IMR-90 (cell line): ENCODE data around the gene METRNL. TPM values are rescaled to one million over a fixed set of nuclear protein-coding genes. Genes with fewer than 3 reads are reported as not detected.

Source experiments
- ATAC-seq: fragments of 200-7000 bp; cut with Tn5 transposase; 2 replicates; pipeline ENCODE4 v1.9.1; 2020; ENCODE audit warnings: low read depth, mild to moderate bottlenecking, moderate library complexity
- BruUV-seq: library from RNA; stranded (reverse); fragments of 400-500 nt; replicated peaks from 2 replicates; lab custom pipeline; 2021; lab: Mats Ljungman, UMichigan
- CTCF ChIA-PET: fragments of 300-600 bp; formaldehyde crosslinking; extraction: SDS; loops from one replicate; lab custom pipeline; 2021; ENCODE audit warnings: antibody characterized with exemption; lab: Yijun Ruan, JAX
- POLR2A ChIA-PET: fragments of 300-600 bp; sonication (Branson Sonifier 250); formaldehyde crosslinking; loops from one replicate; lab custom pipeline; 2022; ENCODE audit warnings: antibody characterized with exemption; ENCODE audit not compliant: unreplicated experiment; lab: Charles Lee
- DNase-seq: peaks from one replicate; pipeline ENCODE4 v3.0.0; 2013
- H2AFZ ChIP-seq: replicated peaks from 2 replicates; pipeline ENCODE3; 2013; ENCODE audit warnings: low read length, mild to moderate bottlenecking; ENCODE audit not compliant: poor library complexity
- H2AK5ac ChIP-seq: 2 replicates; pipeline ENCODE4 v1.6.1; 2013; ENCODE audit warnings: low read depth, low read length, inconsistent platforms
- H2AK9ac ChIP-seq: replicated peaks from 2 replicates; pipeline ENCODE3; 2013; ENCODE audit warnings: mild to moderate bottlenecking, low read depth, low read length, moderate library complexity; ENCODE audit not compliant: poor library complexity
- H2BK120ac ChIP-seq: 2 replicates; pipeline ENCODE4 v1.6.1; 2013; ENCODE audit warnings: low read depth, low read length, inconsistent platforms
- H2BK15ac ChIP-seq: 3 replicates; pipeline ENCODE4 v1.6.1; 2013; ENCODE audit warnings: low read depth, low read length, inconsistent platforms
- H2BK20ac ChIP-seq: 2 replicates; pipeline ENCODE4 v1.6.1; 2013; ENCODE audit warnings: low read depth, mild to moderate bottlenecking, inconsistent platforms, low read length, moderate library complexity
- H2BK5ac ChIP-seq: 2 replicates; pipeline ENCODE4 v1.6.1; 2013; ENCODE audit warnings: mild to moderate bottlenecking, low read depth, low read length, inconsistent platforms; ENCODE audit not compliant: poor library complexity, severe bottlenecking
- H3K14ac ChIP-seq: replicated peaks from 2 replicates; pipeline ENCODE4 v1.6.1; 2013; ENCODE audit warnings: low read depth, low read length, inconsistent platforms
- H3K18ac ChIP-seq: 2 replicates; pipeline ENCODE4 v1.6.1; 2013; ENCODE audit warnings: low read depth, low read length, control low read depth
- H3K23ac ChIP-seq: 2 replicates; pipeline ENCODE4 v1.6.1; 2013; ENCODE audit warnings: low read depth, low read length, inconsistent platforms
- H3K27ac ChIP-seq: 2 replicates; pipeline ENCODE4 v1.5.1; 2013; ENCODE audit warnings: mild to moderate bottlenecking, control low read depth, low read length; ENCODE audit not compliant: insufficient read depth
- H3K27me3 ChIP-seq: 2 replicates; pipeline ENCODE4 v1.6.1; 2013; ENCODE audit warnings: low read length; ENCODE audit not compliant: control insufficient read depth, insufficient read depth
- H3K36me3 ChIP-seq: 2 replicates; pipeline ENCODE4 v1.6.1; 2013; ENCODE audit warnings: low read length, mixed read lengths; ENCODE audit not compliant: control insufficient read depth, insufficient read depth
- H3K4ac ChIP-seq: 2 replicates; pipeline ENCODE4 v1.6.1; 2013; ENCODE audit warnings: low read depth, low read length, inconsistent platforms
- H3K4me1 ChIP-seq: 2 replicates; pipeline ENCODE4 v1.6.1; 2013; ENCODE audit warnings: low read length, mixed read lengths; ENCODE audit not compliant: control insufficient read depth, insufficient read depth
- H3K4me2 ChIP-seq: 2 replicates; pipeline ENCODE4 v1.6.1; 2013; ENCODE audit warnings: low read depth, mild to moderate bottlenecking, control low read depth, low read length, moderate library complexity
- H3K4me3 ChIP-seq: 2 replicates; pipeline ENCODE4 v1.5.1; 2013; ENCODE audit warnings: low read depth, mild to moderate bottlenecking, control low read depth, low read length, moderate library complexity; ENCODE audit not compliant: insufficient read depth
- H3K56ac ChIP-seq: 2 replicates; pipeline ENCODE4 v1.6.1; 2013; ENCODE audit warnings: low read length, inconsistent platforms; ENCODE audit not compliant: insufficient read depth; ENCODE audit errors: extremely low read depth
- H3K79me1 ChIP-seq, 2 experiments: 2 replicates each; pipeline ENCODE4 v1.6.1; 2013; ENCODE audit warnings: low read length in 2 of 2, inconsistent platforms in 1 of 2, low read depth in 1 of 2
- H3K9ac ChIP-seq: 2 replicates; pipeline ENCODE4 v1.6.1; 2013; ENCODE audit warnings: low read depth, low read length, control low read depth
- H3K9me1 ChIP-seq: 2 replicates; pipeline ENCODE4 v1.6.1; 2013; ENCODE audit warnings: low read length, inconsistent platforms; ENCODE audit not compliant: insufficient read depth
- H3K9me3 ChIP-seq: 2 replicates; pipeline ENCODE4 v1.6.1; 2013; ENCODE audit warnings: low read length; ENCODE audit not compliant: control insufficient read depth, insufficient read depth
- H4K20me1 ChIP-seq: 2 replicates; pipeline ENCODE4 v1.6.1; 2013; ENCODE audit warnings: low read length, inconsistent platforms; ENCODE audit not compliant: insufficient read depth
- H4K5ac ChIP-seq: 2 replicates; pipeline ENCODE4 v1.6.1; 2013; ENCODE audit warnings: mild to moderate bottlenecking, low read depth, low read length, control low read depth
- H4K8ac ChIP-seq, 2 experiments: 2 replicates each; pipeline ENCODE4 v1.6.1; 2013; ENCODE audit warnings: low read depth in 2 of 2, low read length in 2 of 2, control low read depth in 1 of 2, inconsistent platforms in 1 of 2
- H4K91ac ChIP-seq: 2 replicates; pipeline ENCODE4 v1.6.1; 2013; ENCODE audit warnings: low read depth, low read length, inconsistent platforms; ENCODE audit not compliant: insufficient read depth
- BHLHE40 ChIP-seq: fragments of 150-350 bp; IDR thresholded peaks from 2 replicates; pipeline ENCODE4 v1.6.1; 2016; ENCODE audit warnings: mild to moderate bottlenecking, low read depth, low read length
- CEBPB ChIP-seq: IDR thresholded peaks from 2 replicates; pipeline ENCODE4 v1.6.1; 2012; ENCODE audit warnings: low read depth, low read length, improper control_type of control experiment
- CHD1 ChIP-seq: IDR thresholded peaks from 2 replicates; pipeline ENCODE4 v1.6.1; 2012; ENCODE audit warnings: low read depth, low read length, improper control_type of control experiment
- CTCF ChIP-seq: conservative IDR thresholded peaks from 2 replicates; pipeline ENCODE4 v1.5.1; 2012; ENCODE audit warnings: mild to moderate bottlenecking, low read depth, low read length, improper control_type of control experiment
- ELK1 ChIP-seq: fragments of 150-350 bp; IDR thresholded peaks from 2 replicates; pipeline ENCODE4 v1.6.1; 2016; ENCODE audit warnings: low read depth, mild to moderate bottlenecking, low read length, moderate library complexity, borderline replicate concordance
- FOS ChIP-seq: fragments of 150-350 bp; IDR thresholded peaks from 2 replicates; pipeline ENCODE4 v1.6.1; 2016; ENCODE audit warnings: low read depth, low read length
- MAFK ChIP-seq: IDR thresholded peaks from 2 replicates; pipeline ENCODE4 v1.6.1; 2012; ENCODE audit warnings: low read depth, low read length, improper control_type of control experiment
- MAZ ChIP-seq: IDR thresholded peaks from 2 replicates; pipeline ENCODE4 v1.6.1; 2012; ENCODE audit warnings: low read depth, mild to moderate bottlenecking, low read length, improper control_type of control experiment, moderate library complexity, borderline replicate concordance
- MXI1 ChIP-seq: IDR thresholded peaks from 2 replicates; pipeline ENCODE4 v1.6.1; 2012; ENCODE audit warnings: low read depth, mild to moderate bottlenecking, low read length, moderate library complexity, borderline replicate concordance
- NFE2L2 ChIP-seq: fragments of 150-350 bp; IDR thresholded peaks from 2 replicates; pipeline ENCODE4 v1.6.1; 2016; ENCODE audit warnings: low read depth, mild to moderate bottlenecking, low read length
- POLR2A ChIP-seq: IDR thresholded peaks from 2 replicates; pipeline ENCODE4 v1.6.1; 2012; ENCODE audit warnings: mild to moderate bottlenecking, low read depth, low read length
- RAD21 ChIP-seq: IDR thresholded peaks from 2 replicates; pipeline ENCODE4 v1.6.1; 2012; ENCODE audit warnings: low read length, improper control_type of control experiment
- RCOR1 ChIP-seq: IDR thresholded peaks from 2 replicates; pipeline ENCODE4 v1.6.1; 2012; ENCODE audit warnings: mild to moderate bottlenecking, low read length, improper control_type of control experiment; ENCODE audit not compliant: insufficient replicate concordance
- RFX5 ChIP-seq: IDR thresholded peaks from 2 replicates; pipeline ENCODE4 v1.8.0; 2012; ENCODE audit warnings: low read depth, mild to moderate bottlenecking, low read length, moderate library complexity
- SMC3 ChIP-seq: fragments of 150-350 bp; IDR thresholded peaks from 2 replicates; pipeline ENCODE4 v1.6.1; 2016; ENCODE audit warnings: low read depth, mild to moderate bottlenecking, antibody characterized with exemption, low read length, moderate library complexity
- USF2 ChIP-seq: fragments of 150-350 bp; IDR thresholded peaks from 2 replicates; pipeline ENCODE4 v1.6.1; 2017; ENCODE audit warnings: mild to moderate bottlenecking, antibody characterized with exemption, low read length, low read depth
- WGBS, 2 experiments: methylation state at CpG; one replicate each; pipeline versions ENCODE4 v1.1.5 to v1.1.7; 2013; ENCODE audit warnings: missing lambda C conversion rate in 2 of 2; ENCODE audit not compliant: insufficient read length in 1 of 2; ENCODE audit errors: extremely low coverage in 2 of 2; 5-methylcytosine and 5-hydroxymethylcytosine counted together
- dilution Hi-C: fragments of 300-500 bp; cut with HindIII; formaldehyde crosslinking; loops from one replicate; pipeline ENCODE4 v1.14.3; 2018; ENCODE audit warnings: low sequenced_read_pairs; ENCODE audit not compliant: unreplicated experiment
- in situ Hi-C: fragments of 300-500 bp; cut with MboI; formaldehyde crosslinking; loops from 3 replicates; pipeline ENCODE4 v1.14.3; 2019; ENCODE audit warnings: low sequenced_read_pairs, inconsistent platforms, mixed read lengths
- intact Hi-C: fragments of 100-400 bp; cut with micrococcal nuclease; formaldehyde crosslinking; loops from 2 replicates; pipeline ENCODE4 v1.10.0; 2022
- polyA plus RNA-seq, 3 experiments: library from polyadenylated mRNA; depleted of rRNA; stranded (reverse); fragments of >200 nt; gene quantifications; 2 replicates each; pipeline ENCODE4 v1.2.3, GENCODE V29; 2012; ENCODE audit warnings: low replicate concordance in 1 of 3
- total RNA-seq: library from RNA; depleted of rRNA; stranded (reverse); fragments of >200 nt; gene quantifications from 2 replicates; pipeline ENCODE4 v1.2.3, GENCODE V29; 2012

METRNL gene
- total and polyA plus RNA-seq, 2 of the 4 experiments (the other 2 are of a cell fraction): 17.9 to 48.2 TPM

GRCh38 chr17:83093506-83093905 is 14.1 kb downstream of the METRNL start:
- no peak overlapping the region for H2BK120ac ChIP-seq
- no peak overlapping the region for H4K8ac ChIP-seq
- no peak overlapping the region for H4K5ac ChIP-seq
- peaks cover 16 to 66% of the 10 kb centered on the region in 2 experiments for H3K79me1 ChIP-seq
- H2BK20ac ChIP-seq: no peak overlapping the region
- ChIA-PET POLR2A (no interaction called here), CTCF (no interaction called here)
- no peak overlapping the region for H3K56ac ChIP-seq
- H3K23ac ChIP-seq: no peak overlapping the region
- ATAC-seq (no peak), DNase-seq (no peak)
- H3K27ac ChIP-seq: no peak overlapping the region
- H3K4me2 ChIP-seq: no peak overlapping the region
- H3K9me1 ChIP-seq: peaks cover 3% of the 10 kb centered on the region
- in situ Hi-C loops: no loop called here
- no peak for TF ChIP-seq ELK1
- TF ChIP-seq BHLHE40: no peak
- TF ChIP-seq MAZ: no peak
- no peak for TF ChIP-seq RFX5
- no peak for TF ChIP-seq FOS
- TF ChIP-seq MXI1: no peak
- no peak for TF ChIP-seq CEBPB
- TF ChIP-seq RAD21: no peak
- no peak for TF ChIP-seq USF2
- no peak for TF ChIP-seq POLR2A
- TF ChIP-seq CHD1: no peak
- TF ChIP-seq CTCF: no peak
- no peak for TF ChIP-seq RCOR1
- TF ChIP-seq SMC3: no peak
- no peak for TF ChIP-seq MAFK
- TF ChIP-seq NFE2L2: no peak
- H4K20me1 ChIP-seq: peaks cover 87% of the 10 kb centered on the region
- H3K27me3 ChIP-seq: no peaks in the 10 kb centered on the region
- H2BK5ac ChIP-seq: no peak overlapping the region
- dilution Hi-C loops: no loop called here
- H2AK9ac ChIP-seq: peak overlapping the region; percentile 8
- no peaks in the 10 kb centered on the region for H3K9me3 ChIP-seq
- no peak overlapping the region for H3K9ac ChIP-seq
- peaks cover 65% of the 10 kb centered on the region for H3K36me3 ChIP-seq
- 88% methylated on average over 9 of the region's 14 CpGs; no CpG with 5 or more reads in 1 of the 2 experiments for WGBS, 2 experiments
- no peak overlapping the region for H2AK5ac ChIP-seq
- no peak overlapping the region for H2BK15ac ChIP-seq
- H2AFZ ChIP-seq: no peak overlapping the region
- H3K4me3 ChIP-seq: no peak overlapping the region
- H3K4ac ChIP-seq: no peak overlapping the region
- no peak overlapping the region for H3K18ac ChIP-seq
- H3K14ac ChIP-seq: no peak overlapping the region
- intact Hi-C loops: no loop called here
- no TSS peak for BruUV-seq
- peaks cover 4% of the 10 kb centered on the region for H3K4me1 ChIP-seq
- no peak overlapping the region for H4K91ac ChIP-seq
